Left ventricle myocardium inferior (tissue), 1 donor: ENCODE data around the gene SPATS1. TPM values are rescaled to one million over a fixed set of nuclear protein-coding genes. Genes with fewer than 3 reads are reported as not detected.

Experiments used
- DNase-seq: peaks from one replicate; pipeline ENCODE4 v3.0.0-alpha.2; 2020
- H3K27ac ChIP-seq: fragments of 200-600 bp; replicated peaks from 2 replicates; pipeline ENCODE4 v1.8.0; 2021
- H3K27me3 ChIP-seq: fragments of 200-600 bp; 2 replicates; pipeline ENCODE4 v1.8.0; 2021; ENCODE audit warnings: low read depth
- H3K36me3 ChIP-seq: fragments of 200-600 bp; 2 replicates; pipeline ENCODE4 v1.8.0; 2021
- H3K4me1 ChIP-seq: fragments of 200-600 bp; 2 replicates; pipeline ENCODE4 v1.8.0; 2021
- H3K4me3 ChIP-seq: fragments of 200-600 bp; 2 replicates; pipeline ENCODE4 v1.8.0; 2021; ENCODE audit warnings: mild to moderate bottlenecking, moderate library complexity
- H3K9me3 ChIP-seq: fragments of 200-600 bp; replicated peaks from 2 replicates; pipeline ENCODE4 v1.8.0; 2021
- CTCF ChIP-seq: fragments of 200-600 bp; IDR thresholded peaks from 2 replicates; pipeline ENCODE4 v1.8.0; 2021; ENCODE audit warnings: antibody characterized with exemption, mild to moderate bottlenecking, borderline replicate concordance
- intact Hi-C: fragments of 100-400 bp; cut with micrococcal nuclease; formaldehyde crosslinking; loops from one replicate; pipeline ENCODE4 v1.11.0; 2022
- total RNA-seq: library from RNA; stranded (reverse); fragmentation: NEBNext Ultra II Directional; extraction: Animal tissue kit (Norgen Biotek cat#: 25700); gene quantifications from one replicate; pipeline ENCODE4 v1.2.1, GENCODE V29; 2021
- donor health status: DM: no; HTN: yes; CAD: no; lungs with severe emphysema.

The SPATS1 gene
- total RNA-seq, 1 donor from 2014 or later, result not detected

GRCh38 chr6:44302856-44303255 lies 39.6 kb upstream of the SPATS1 start:
- no peak for TF ChIP-seq CTCF
- DNase-seq, result no peak
- H3K9me3 ChIP-seq, result no peaks in the 10 kb centered on the region
- intact Hi-C loops, result no loop called here
- peaks cover 3% of the 10 kb centered on the region for H3K4me1 ChIP-seq
- peaks cover 78% of the 10 kb centered on the region for H3K36me3 ChIP-seq
- H3K4me3 ChIP-seq, result no peak overlapping the region
- H3K27me3 ChIP-seq, result peaks cover 2% of the 10 kb centered on the region
- H3K27ac ChIP-seq, result no peak overlapping the region

- Histone ChIP-seq H3K4me3 (no peak overlapping the region), H3K4me1 (peaks cover 7% of the 10 kb centered on the region), H3K27ac (no peak overlapping the region), H3K27me3 (no peaks in the 10 kb centered on the region), H3K9me3 (no peaks in the 10 kb centered on the region), H3K36me3 (peaks cover 86% of the 10 kb centered on the region)
- TF ChIP-seq CTCF, result no peak
- no peak for DNase-seq
- intact Hi-C loops, result no loop called here
Measured at GRCh38 chr6:44303842-44304241, 38.6 kb upstream of the SPATS1 start.

GRCh38 chr6:44304282-44305199 lies 37.9 kb upstream of the SPATS1 start:
- DNase-seq, result peak; percentile 24

GRCh38 chr6:44305200-44305725 lies 37.2 kb upstream of the SPATS1 start:
- no peak overlapping the region for H3K4me3 ChIP-seq
- H3K4me1 ChIP-seq, result peaks cover 21% of the 10 kb centered on the region
- no peak for TF ChIP-seq CTCF
- no peaks in the 10 kb centered on the region for H3K9me3 ChIP-seq
- intact Hi-C loops, result no loop called here
- no peak overlapping the region for H3K27ac ChIP-seq
- no peaks in the 10 kb centered on the region for H3K27me3 ChIP-seq
- no peak for DNase-seq
- peaks cover 98% of the 10 kb centered on the region for H3K36me3 ChIP-seq

More at GRCh38 chr6:44304282-44305199, 37.9 kb upstream of the SPATS1 start:
- H3K4me1 ChIP-seq, result peaks cover 14% of the 10 kb centered on the region
- no peak overlapping the region for H3K27ac ChIP-seq
- H3K9me3 ChIP-seq, result no peaks in the 10 kb centered on the region
- H3K36me3 ChIP-seq, result peaks cover 93% of the 10 kb centered on the region
- peak; percentile 71 for TF ChIP-seq CTCF
- intact Hi-C loops, result no loop called here
- no peak overlapping the region for H3K4me3 ChIP-seq
- no peaks in the 10 kb centered on the region for H3K27me3 ChIP-seq

- H3K27ac ChIP-seq, result no peak overlapping the region
- TF ChIP-seq CTCF, result no peak
- intact Hi-C loops, result no loop called here
- H3K4me3 ChIP-seq, result no peak overlapping the region
- H3K27me3 ChIP-seq, result no peaks in the 10 kb centered on the region
- no peaks in the 10 kb centered on the region for H3K9me3 ChIP-seq
- no peak for DNase-seq
- H3K36me3 ChIP-seq, result peaks cover 98% of the 10 kb centered on the region
- peaks cover 25% of the 10 kb centered on the region for H3K4me1 ChIP-seq
Measured at GRCh38 chr6:44306710-44307109, 35.7 kb upstream of the SPATS1 start.
